Upper lobe of left lung (tissue), 6 donors: Measurements from ENCODE around the gene RHO. TPM values are rescaled to one million over a fixed set of nuclear protein-coding genes. Genes with fewer than 3 reads are reported as not detected.

Experiments used
- ATAC-seq, 2 donors: fragments of 200-7000 bp; cut with Tn5 transposase; one replicate each; pipeline ENCODE4 v1.9.1; 2022; ENCODE audit warnings: mild to moderate bottlenecking in 2 of 2, moderate library complexity in 2 of 2; ENCODE audit not compliant: low FRiP score in 2 of 2
- DNase-seq, 2 donors: peaks; one replicate each; pipeline ENCODE4 v3.0.0-alpha.2; 2019 to 2020
- H3K27ac ChIP-seq, 4 donors: fragments of 200-600 bp; sonication (generic); one replicate each; pipeline ENCODE4 v1.5.1; 2016 to 2019
- H3K27me3 ChIP-seq, 4 donors: fragments of 200-600 bp; sonication (generic); one replicate each; pipeline ENCODE4 v1.5.1; 2017 to 2019
- H3K36me3 ChIP-seq, 4 donors: fragments of 200-600 bp; sonication (generic); one replicate each; pipeline ENCODE4 v1.5.1; 2016 to 2019
- H3K4me1 ChIP-seq, 4 donors: fragments of 200-600 bp; sonication (generic); one replicate each; pipeline ENCODE4 v1.5.1; 2018 to 2019
- H3K4me3 ChIP-seq, 4 donors: fragments of 200-600 bp; sonication (generic); one replicate each; pipeline ENCODE4 v1.5.1; 2017 to 2019; ENCODE audit warnings: mild to moderate bottlenecking in 2 of 4, moderate library complexity in 1 of 4
- H3K9me3 ChIP-seq, 4 donors: fragments of 200-600 bp; sonication (generic); one replicate each; pipeline ENCODE4 v1.5.1; 2018 to 2019
- CTCF ChIP-seq, 6 experiments: fragments of 450-650 bp in 4 of 6; fragments of 200-600 bp in 2 of 6; sonication (generic) in 2 of 6; IDR thresholded peaks; one replicate each; pipeline ENCODE4 v1.5.1; 2016 to 2019; ENCODE audit warnings: antibody characterized with exemption in 6 of 6
- EP300 ChIP-seq, 4 donors: sonication (generic); formaldehyde crosslinking; IDR thresholded peaks; one replicate each; pipeline ENCODE4 v1.5.1; 2017; ENCODE audit warnings: antibody characterized with exemption in 4 of 4, control low read depth in 2 of 4
- POLR2A ChIP-seq, 4 donors: fragments of 450-650 bp; IDR thresholded peaks; one replicate each; pipeline ENCODE4 v1.5.1; 2016 to 2017; ENCODE audit warnings: antibody characterized with exemption in 4 of 4, mild to moderate bottlenecking in 2 of 4
- POLR2AphosphoS5 ChIP-seq, 2 donors: sonication (generic); formaldehyde crosslinking; IDR thresholded peaks; one replicate each; pipeline ENCODE4 v1.5.1; 2017; ENCODE audit warnings: antibody characterized with exemption in 2 of 2
- WGBS, 2 donors: methylation state at CpG; one replicate each; pipeline ENCODE4 v1.1.5; 2017 to 2018; 5-methylcytosine and 5-hydroxymethylcytosine counted together
- total RNA-seq, 6 donors: library from RNA; depleted of rRNA in 4 of 6; stranded (reverse); fragments of >200 nt in 4 of 6; gene quantifications; one replicate each; pipeline versions ENCODE4 v1.1.0 to v1.2.1, GENCODE V29; 2016 to 2021
- donor health status: DM: no; HTN: no; CAD: no; lungs with moderate emphysema.
- donor health status: DM: no; HTN: yes; CAD: no; lungs with severe emphysema.

RHO gene
- total RNA-seq, 6 donors from 2014 or later: not detected

GRCh38 chr3:129558081-129558771 is 29.8 kb downstream of the RHO start:
- Histone ChIP-seq H3K27ac (peak overlapping the region in 3 of 4 donors; percentile 68 to 85 (median 78)), H3K27me3 (no peaks in the 10 kb centered on the region), H3K4me1 (peaks cover 58 to 67% (median 60%) of the 10 kb centered on the region in 4 donors), H3K9me3 (no peaks in the 10 kb centered on the region), H3K4me3 (no peak overlapping the region), H3K36me3 (peaks cover 10 to 77% (median 70%) of the 10 kb centered on the region in 4 donors)
- ATAC-seq (no peak), DNase-seq (no peak)
- 80 to 88% methylated on average over 15 of the region's 15 CpGs for WGBS, 2 donors
- TF ChIP-seq CTCF (IDR thresholded peaks at IDR 0.05) (no peak), POLR2A (IDR thresholded peaks at IDR 0.05) (no peak), POLR2AphosphoS5 (IDR thresholded peaks at IDR 0.05) (no peak)

- no peak for TF ChIP-seq POLR2AphosphoS5 (IDR thresholded peaks at IDR 0.05)
- no peak for TF ChIP-seq POLR2A (IDR thresholded peaks at IDR 0.05)
- no peak for TF ChIP-seq EP300 (IDR thresholded peaks at IDR 0.05)
- no peak for TF ChIP-seq CTCF (IDR thresholded peaks at IDR 0.05)
- ATAC-seq (no peak), DNase-seq (no peak)
- H3K27me3 ChIP-seq: no peaks in the 10 kb centered on the region
- H3K27ac ChIP-seq: peak overlapping the region in 3 of 4 donors; percentile 68 to 85 (median 78)
- 69 to 85% methylated on average over 7 to 11 of the region's 11 CpGs for WGBS, 2 donors
- no peak overlapping the region for H3K4me3 ChIP-seq
- no peaks in the 10 kb centered on the region for H3K9me3 ChIP-seq
- H3K36me3 ChIP-seq: peaks cover 10 to 84% (median 76%) of the 10 kb centered on the region in 4 donors
- H3K4me1 ChIP-seq: peaks cover 54 to 60% (median 57%) of the 10 kb centered on the region in 4 donors
These were observed 30.5 kb downstream of the RHO start for GRCh38 chr3:129558772-129559564.

- Histone ChIP-seq H3K27ac (peak overlapping the region in 3 of 4 donors; percentile 68 to 85 (median 78)), H3K4me1 (peaks cover 47 to 56% (median 51%) of the 10 kb centered on the region in 4 donors), H3K27me3 (no peaks in the 10 kb centered on the region), H3K9me3 (no peaks in the 10 kb centered on the region), H3K36me3 (peaks cover 10 to 91% (median 83%) of the 10 kb centered on the region in 4 donors), H3K4me3 (no peak overlapping the region)
- TF ChIP-seq POLR2A (IDR thresholded peaks at IDR 0.05) (no peak), EP300 (IDR thresholded peaks at IDR 0.05) (no peak), CTCF (IDR thresholded peaks at IDR 0.05) (no peak)
- DNase-seq (peak in 1 of 2 donors; percentile 76), ATAC-seq (no peak)
- 88 to 89% methylated on average over 4 to 14 of the region's 20 CpGs for WGBS, 2 donors
These were observed 31.2 kb downstream of the RHO start for GRCh38 chr3:129559565-129560079.

GRCh38 chr3:129560269-129560787 is 31.9 kb downstream of the RHO start:
- H3K4me1 ChIP-seq: peaks cover 40 to 49% (median 44%) of the 10 kb centered on the region in 4 donors
- no peak overlapping the region for H3K4me3 ChIP-seq
- H3K36me3 ChIP-seq: peaks cover 10 to 94% (median 88%) of the 10 kb centered on the region in 4 donors
- H3K27ac ChIP-seq: peak overlapping the region; percentile 65 to 85 (median 73)
- TF ChIP-seq POLR2A (IDR thresholded peaks at IDR 0.05) (no peak), POLR2AphosphoS5 (IDR thresholded peaks at IDR 0.05) (no peak), EP300 (IDR thresholded peaks at IDR 0.05) (no peak), CTCF (IDR thresholded peaks at IDR 0.05) (no peak)
- no peak for ATAC-seq
- DNase-seq: peak in 1 of 2 donors; percentile 70
- WGBS, 2 donors: 13 to 17% methylated on average over 4 of the region's 16 CpGs
- no peaks in the 10 kb centered on the region for H3K27me3 ChIP-seq
- H3K9me3 ChIP-seq: no peaks in the 10 kb centered on the region
